HEK293 (cell line): ENCODE measurements around the gene ROR2.

ENCODE experiments used
- HOXA7 ChIP-seq: sonication (generic); formaldehyde crosslinking; IDR thresholded peaks from 2 replicates; pipeline ENCODE4 v1.8.1; 2022; ENCODE audit warnings: missing genetic modification reagents, borderline replicate concordance
- IKZF3 ChIP-seq: fragments of 450-650 bp; IDR thresholded peaks from 2 replicates; pipeline ENCODE4 v1.5.0; 2018; ENCODE audit warnings: missing biosample characterization, mild to moderate bottlenecking, missing genetic modification characterization, moderate library complexity
- MYNN ChIP-seq: fragments of 450-650 bp; formaldehyde crosslinking; IDR thresholded peaks from 2 replicates; pipeline ENCODE4 v1.5.1; 2016; ENCODE audit warnings: missing biosample characterization, missing genetic modification characterization, borderline replicate concordance
- PRDM1 ChIP-seq: fragments of 450-650 bp; formaldehyde crosslinking; IDR thresholded peaks from 2 replicates; pipeline ENCODE4; 2016; ENCODE audit warnings: missing biosample characterization, missing genetic modification characterization
- PRDM10 ChIP-seq: fragments of 450-650 bp; formaldehyde crosslinking; IDR thresholded peaks from 2 replicates; pipeline ENCODE4 v1.5.1; 2016; ENCODE audit warnings: missing biosample characterization, missing genetic modification characterization
- PRDM4 ChIP-seq: fragments of 450-650 bp; formaldehyde crosslinking; IDR thresholded peaks from 2 replicates; pipeline ENCODE4 v1.5.1; 2017; ENCODE audit warnings: missing biosample characterization, missing genetic modification characterization
- SP7 ChIP-seq: fragments of 450-650 bp; formaldehyde crosslinking; IDR thresholded peaks from 2 replicates; pipeline ENCODE4 v1.5.1; 2016; ENCODE audit warnings: missing biosample characterization, missing genetic modification characterization
- TRIM28 ChIP-seq: IDR thresholded peaks from 2 replicates; pipeline ENCODE4 v1.6.1; 2011; ENCODE audit warnings: low read length, control low read depth, borderline replicate concordance
- ZBTB48 ChIP-seq: fragments of 450-650 bp; formaldehyde crosslinking; IDR thresholded peaks from 2 replicates; pipeline ENCODE4 v1.5.1; 2016; ENCODE audit warnings: missing biosample characterization, missing genetic modification characterization
- ZNF202 ChIP-seq: fragments of 450-650 bp; formaldehyde crosslinking; IDR thresholded peaks from 2 replicates; pipeline ENCODE4 v1.5.1; 2016; ENCODE audit warnings: missing biosample characterization, missing genetic modification characterization, borderline replicate concordance
- ZNF266 ChIP-seq: fragments of 450-650 bp; formaldehyde crosslinking; IDR thresholded peaks from 2 replicates; pipeline ENCODE4 v1.5.1; 2016; ENCODE audit warnings: missing biosample characterization, missing genetic modification characterization, low read depth
- ZNF302 ChIP-seq: fragments of 450-650 bp; formaldehyde crosslinking; IDR thresholded peaks from 2 replicates; pipeline ENCODE4 v1.5.1; 2016; ENCODE audit warnings: missing biosample characterization, missing genetic modification characterization, low read depth
- ZNF324 ChIP-seq: fragments of 450-650 bp; formaldehyde crosslinking; IDR thresholded peaks from 2 replicates; pipeline ENCODE4 v1.5.1; 2016; ENCODE audit warnings: missing biosample characterization, missing genetic modification characterization
- ZNF391 ChIP-seq: fragments of 450-650 bp; formaldehyde crosslinking; IDR thresholded peaks from 2 replicates; pipeline ENCODE4 v1.5.1; 2016; ENCODE audit warnings: low read depth, missing biosample characterization, missing genetic modification characterization, borderline replicate concordance
- ZNF394 ChIP-seq: fragments of 450-650 bp; formaldehyde crosslinking; IDR thresholded peaks from 2 replicates; pipeline ENCODE4 v1.5.1; 2016; ENCODE audit warnings: missing biosample characterization, missing genetic modification characterization, mild to moderate bottlenecking, moderate library complexity, borderline replicate concordance
- ZNF514 ChIP-seq: fragments of 450-650 bp; formaldehyde crosslinking; IDR thresholded peaks from 2 replicates; pipeline ENCODE4 v1.5.1; 2016; ENCODE audit warnings: missing biosample characterization, missing genetic modification characterization
- ZNF621 ChIP-seq: fragments of 450-650 bp; formaldehyde crosslinking; IDR thresholded peaks from 2 replicates; pipeline ENCODE4 v1.5.1; 2017; ENCODE audit warnings: missing biosample characterization, missing genetic modification characterization
- ZNF660 ChIP-seq: fragments of 450-650 bp; IDR thresholded peaks from 2 replicates; pipeline ENCODE4 v1.5.1; 2018; ENCODE audit warnings: missing biosample characterization, mild to moderate bottlenecking, missing genetic modification characterization
- ZNF670 ChIP-seq: fragments of 450-650 bp; formaldehyde crosslinking; IDR thresholded peaks from 2 replicates; pipeline ENCODE4 v1.5.1; 2016; ENCODE audit warnings: missing biosample characterization, missing genetic modification characterization, low read depth
- ZNF785 ChIP-seq: fragments of 450-650 bp; formaldehyde crosslinking; IDR thresholded peaks from 2 replicates; pipeline ENCODE4 v1.5.1; 2016; ENCODE audit warnings: missing biosample characterization, missing genetic modification characterization
- ZNF792 ChIP-seq: fragments of 450-650 bp; formaldehyde crosslinking; IDR thresholded peaks from 2 replicates; pipeline ENCODE4 v1.5.1; 2016; ENCODE audit warnings: missing biosample characterization, missing genetic modification characterization
- TF ChIP-seq, protein P1 (sequence below): fragments of 450-650 bp; IDR thresholded peaks from 2 replicates; pipeline ENCODE4 v1.5.1; 2018; ENCODE audit warnings: missing biosample characterization, mild to moderate bottlenecking, missing genetic modification characterization
- TF ChIP-seq, protein P2 (sequence below): fragments of 450-650 bp; formaldehyde crosslinking; IDR thresholded peaks from 2 replicates; pipeline ENCODE4 v1.5.1; 2016; ENCODE audit warnings: missing biosample characterization, missing genetic modification characterization, borderline replicate concordance
- TF ChIP-seq, protein P3 (sequence below): fragments of 450-650 bp; formaldehyde crosslinking; IDR thresholded peaks from 2 replicates; pipeline ENCODE4 v1.5.1; 2016; ENCODE audit warnings: missing biosample characterization, missing genetic modification characterization
- TF ChIP-seq, protein P4 (sequence below): fragments of 450-650 bp; formaldehyde crosslinking; IDR thresholded peaks from 2 replicates; pipeline ENCODE4 v1.5.1; 2016; ENCODE audit warnings: missing biosample characterization, missing genetic modification characterization

ROR2 gene

DNA sequence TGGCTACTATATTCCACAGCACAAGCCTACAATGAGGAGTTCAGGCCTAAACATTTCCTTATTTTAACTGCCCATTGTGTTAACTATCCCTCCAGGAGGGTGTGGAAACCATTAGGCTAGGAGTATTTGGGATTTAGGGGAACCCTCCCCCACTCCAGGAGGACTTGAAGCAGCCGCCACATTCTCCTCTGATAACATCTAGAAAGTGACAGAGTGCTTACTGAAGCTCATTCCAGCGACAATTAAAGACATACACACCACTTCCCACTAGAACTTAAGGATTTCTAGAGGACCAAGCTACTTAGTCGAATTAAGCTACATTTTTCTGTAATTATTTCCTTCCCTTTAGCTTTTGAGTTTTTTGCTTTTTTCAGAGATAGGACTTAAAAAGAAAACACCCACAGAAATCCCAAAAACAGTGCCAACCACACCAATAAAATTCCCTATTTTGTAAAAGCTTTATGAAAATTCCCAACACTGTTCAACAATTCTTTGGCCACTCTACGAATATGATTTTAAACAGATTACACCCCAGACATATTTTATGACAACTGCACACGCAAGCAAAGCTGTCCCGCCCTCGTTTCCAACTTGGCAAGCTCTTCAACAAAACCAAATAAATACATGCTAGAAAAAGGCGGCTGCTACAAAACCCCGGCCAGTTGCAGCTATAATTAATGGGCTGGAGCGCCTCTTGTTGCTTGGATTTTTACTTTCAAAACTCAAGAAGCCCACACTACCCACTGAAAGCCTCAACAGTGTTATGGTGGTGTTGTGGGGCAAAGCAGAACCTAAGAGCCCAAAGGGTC is 4.5 kb downstream of the ROR2 start (continued):
- no peak for TF ChIP-seq ZNF391 (tag by site-specific recombination)
- no peak for TF ChIP-seq ZNF394
- no peak for TF ChIP-seq ZNF785
- TF ChIP-seq, protein P1, sequence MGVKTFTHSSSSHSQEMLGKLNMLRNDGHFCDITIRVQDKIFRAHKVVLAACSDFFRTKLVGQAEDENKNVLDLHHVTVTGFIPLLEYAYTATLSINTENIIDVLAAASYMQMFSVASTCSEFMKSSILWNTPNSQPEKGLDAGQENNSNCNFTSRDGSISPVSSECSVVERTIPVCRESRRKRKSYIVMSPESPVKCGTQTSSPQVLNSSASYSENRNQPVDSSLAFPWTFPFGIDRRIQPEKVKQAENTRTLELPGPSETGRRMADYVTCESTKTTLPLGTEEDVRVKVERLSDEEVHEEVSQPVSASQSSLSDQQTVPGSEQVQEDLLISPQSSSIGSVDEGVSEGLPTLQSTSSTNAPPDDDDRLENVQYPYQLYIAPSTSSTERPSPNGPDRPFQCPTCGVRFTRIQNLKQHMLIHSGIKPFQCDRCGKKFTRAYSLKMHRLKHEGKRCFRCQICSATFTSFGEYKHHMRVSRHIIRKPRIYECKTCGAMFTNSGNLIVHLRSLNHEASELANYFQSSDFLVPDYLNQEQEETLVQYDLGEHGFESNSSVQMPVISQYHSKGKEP, result no peak
- peak; percentile 52; the same call in 1 of the 2 replicates for TF ChIP-seq PRDM1 (tag by site-specific recombination)
- TF ChIP-seq ZNF792 (tag by site-specific recombination), result no peak
- no peak for TF ChIP-seq ZNF266 (tag by site-specific recombination)
- no peak for TF ChIP-seq ZNF324 (tag by site-specific recombination)
- TF ChIP-seq, protein P2, sequence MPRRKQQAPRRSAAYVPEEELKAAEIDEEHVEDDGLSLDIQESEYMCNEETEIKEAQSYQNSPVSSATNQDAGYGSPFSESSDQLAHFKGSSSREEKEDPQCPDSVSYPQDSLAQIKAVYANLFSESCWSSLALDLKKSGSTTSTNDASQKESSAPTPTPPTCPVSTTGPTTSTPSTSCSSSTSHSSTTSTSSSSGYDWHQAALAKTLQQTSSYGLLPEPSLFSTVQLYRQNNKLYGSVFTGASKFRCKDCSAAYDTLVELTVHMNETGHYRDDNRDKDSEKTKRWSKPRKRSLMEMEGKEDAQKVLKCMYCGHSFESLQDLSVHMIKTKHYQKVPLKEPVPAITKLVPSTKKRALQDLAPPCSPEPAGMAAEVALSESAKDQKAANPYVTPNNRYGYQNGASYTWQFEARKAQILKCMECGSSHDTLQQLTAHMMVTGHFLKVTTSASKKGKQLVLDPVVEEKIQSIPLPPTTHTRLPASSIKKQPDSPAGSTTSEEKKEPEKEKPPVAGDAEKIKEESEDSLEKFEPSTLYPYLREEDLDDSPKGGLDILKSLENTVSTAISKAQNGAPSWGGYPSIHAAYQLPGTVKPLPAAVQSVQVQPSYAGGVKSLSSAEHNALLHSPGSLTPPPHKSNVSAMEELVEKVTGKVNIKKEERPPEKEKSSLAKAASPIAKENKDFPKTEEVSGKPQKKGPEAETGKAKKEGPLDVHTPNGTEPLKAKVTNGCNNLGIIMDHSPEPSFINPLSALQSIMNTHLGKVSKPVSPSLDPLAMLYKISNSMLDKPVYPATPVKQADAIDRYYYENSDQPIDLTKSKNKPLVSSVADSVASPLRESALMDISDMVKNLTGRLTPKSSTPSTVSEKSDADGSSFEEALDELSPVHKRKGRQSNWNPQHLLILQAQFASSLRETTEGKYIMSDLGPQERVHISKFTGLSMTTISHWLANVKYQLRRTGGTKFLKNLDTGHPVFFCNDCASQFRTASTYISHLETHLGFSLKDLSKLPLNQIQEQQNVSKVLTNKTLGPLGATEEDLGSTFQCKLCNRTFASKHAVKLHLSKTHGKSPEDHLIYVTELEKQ (tag by site-specific recombination), result no peak
- TF ChIP-seq, protein P3, sequence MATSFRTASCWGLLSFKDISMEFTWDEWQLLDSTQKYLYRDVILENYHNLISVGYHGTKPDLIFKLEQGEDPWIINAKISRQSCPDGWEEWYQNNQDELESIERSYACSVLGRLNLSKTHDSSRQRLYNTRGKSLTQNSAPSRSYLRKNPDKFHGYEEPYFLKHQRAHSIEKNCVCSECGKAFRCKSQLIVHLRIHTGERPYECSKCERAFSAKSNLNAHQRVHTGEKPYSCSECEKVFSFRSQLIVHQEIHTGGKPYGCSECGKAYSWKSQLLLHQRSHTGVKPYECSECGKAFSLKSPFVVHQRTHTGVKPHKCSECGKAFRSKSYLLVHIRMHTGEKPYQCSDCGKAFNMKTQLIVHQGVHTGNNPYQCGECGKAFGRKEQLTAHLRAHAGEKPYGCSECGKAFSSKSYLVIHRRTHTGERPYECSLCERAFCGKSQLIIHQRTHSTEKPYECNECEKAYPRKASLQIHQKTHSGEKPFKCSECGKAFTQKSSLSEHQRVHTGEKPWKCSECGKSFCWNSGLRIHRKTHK, result no peak
- no peak for TF ChIP-seq ZNF621 (tag by site-specific recombination)
- TF ChIP-seq, protein P4, sequence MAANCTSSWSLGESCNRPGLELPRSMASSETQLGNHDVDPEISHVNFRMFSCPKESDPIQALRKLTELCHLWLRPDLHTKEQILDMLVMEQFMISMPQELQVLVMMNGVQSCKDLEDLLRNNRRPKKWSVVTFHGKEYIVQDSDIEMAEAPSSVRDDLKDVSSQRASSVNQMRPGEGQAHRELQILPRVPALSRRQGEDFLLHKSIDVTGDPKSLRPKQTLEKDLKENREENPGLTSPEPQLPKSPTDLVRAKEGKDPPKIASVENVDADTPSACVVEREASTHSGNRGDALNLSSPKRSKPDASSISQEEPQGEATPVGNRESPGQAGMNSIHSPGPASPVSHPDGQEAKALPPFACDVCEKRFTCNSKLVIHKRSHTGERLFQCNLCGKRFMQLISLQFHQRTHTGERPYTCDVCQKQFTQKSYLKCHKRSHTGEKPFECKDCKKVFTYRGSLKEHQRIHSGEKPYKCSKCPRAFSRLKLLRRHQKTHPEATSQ (tag by site-specific recombination), result no peak
- peak; percentile 81 for TF ChIP-seq SP7 (tag by site-specific recombination)
- no peak for TF ChIP-seq ZNF670 (tag by site-specific recombination)
- no peak for TF ChIP-seq TRIM28
- no peak for TF ChIP-seq ZNF302 (tag by site-specific recombination)
- no peak for TF ChIP-seq ZNF514
- no peak for TF ChIP-seq PRDM10
- no peak for TF ChIP-seq MYNN (tag by site-specific recombination)
- TF ChIP-seq ZBTB48 (tag by site-specific recombination), result no peak
- no peak for TF ChIP-seq ZNF660 (tag by site-specific recombination)
- peak; percentile 95 for TF ChIP-seq PRDM4 (tag by site-specific recombination)
- no peak for TF ChIP-seq ZNF202 (tag by site-specific recombination)
- no peak for TF ChIP-seq HOXA7 (CRISPR knock-in tag)
- peak; percentile 40; the same call in 1 of the 2 replicates for TF ChIP-seq IKZF3 (tag by site-specific recombination)
